Tibial nerve (tissue), 4 donors: ENCODE measurements around the gene MAPK4. TPM values are rescaled to one million over a fixed set of nuclear protein-coding genes. Genes with fewer than 3 reads are reported as not detected.

ENCODE experiments used
- DNase-seq, 2 donors: peaks; one replicate each; pipeline ENCODE4 v3.0.0-alpha.2; 2019; ENCODE audit warnings: low spot score in 2 of 2
- H3K27ac ChIP-seq, 4 donors: fragments of 200-600 bp; sonication (generic) in 3 of 4; one replicate each; pipeline ENCODE4 v1.5.1; 2017 to 2019; ENCODE audit warnings: mild to moderate bottlenecking in 1 of 4
- H3K27me3 ChIP-seq, 2 donors: fragments of 200-600 bp; sonication (generic) in 1 of 2; one replicate each; pipeline versions ENCODE4 v1.5.1 to v1.6.0; 2017 to 2019
- H3K36me3 ChIP-seq, 3 donors: fragments of 200-600 bp; sonication (generic); one replicate each; pipeline ENCODE4 v1.5.1; 2018 to 2019
- H3K4me1 ChIP-seq, 4 donors: fragments of 200-600 bp; sonication (generic) in 3 of 4; one replicate each; pipeline ENCODE4 v1.5.1; 2017 to 2019
- H3K4me3 ChIP-seq, 4 donors: fragments of 200-600 bp; sonication (generic) in 3 of 4; one replicate each; pipeline ENCODE4 v1.5.1; 2017 to 2019; ENCODE audit warnings: mild to moderate bottlenecking in 1 of 4, moderate library complexity in 1 of 4
- H3K9me3 ChIP-seq, 4 donors: fragments of 200-600 bp; sonication (generic) in 3 of 4; one replicate each; pipeline ENCODE4 v1.5.1; 2017 to 2019
- CTCF ChIP-seq, 5 experiments: fragments of 200-600 bp in 3 of 5; fragments of 450-650 bp in 2 of 5; sonication (generic) in 3 of 5; IDR thresholded peaks; one replicate each; pipeline ENCODE4 v1.5.1; 2016 to 2019; ENCODE audit warnings: antibody characterized with exemption in 5 of 5, mild to moderate bottlenecking in 3 of 5, moderate library complexity in 2 of 5
- EP300 ChIP-seq, 2 donors: sonication (generic); formaldehyde crosslinking; IDR thresholded peaks; one replicate each; pipeline ENCODE4 v1.6.1; 2017; ENCODE audit warnings: antibody characterized with exemption in 2 of 2, mild to moderate bottlenecking in 1 of 2
- POLR2A ChIP-seq, 2 donors: fragments of 450-650 bp; IDR thresholded peaks; one replicate each; pipeline ENCODE4 v1.6.1; 2017; ENCODE audit warnings: antibody characterized with exemption in 2 of 2, mild to moderate bottlenecking in 2 of 2, moderate library complexity in 2 of 2
- WGBS, 2 donors: methylation state at CpG; one replicate each; pipeline ENCODE4 v1.1.5; 2018; 5-methylcytosine and 5-hydroxymethylcytosine counted together
- total RNA-seq, 4 donors: library from RNA; depleted of rRNA; stranded (reverse); fragments of >200 nt; gene quantifications; one replicate each; pipeline ENCODE4 v1.1.0, GENCODE V29; 2016

MAPK4 gene
- total RNA-seq, 4 donors from 2014 or later: 1.4 to 10.8 (median 2.3) TPM

GRCh38 chr18:50638016-50638883 is 78.4 kb downstream of the MAPK4 start:
- no peak overlapping the region for H3K27ac ChIP-seq
- H3K9me3 ChIP-seq: no peaks in the 10 kb centered on the region
- WGBS, 2 donors: 68 to 72% methylated on average over 10 of the region's 10 CpGs
- no peaks in the 10 kb centered on the region for H3K36me3 ChIP-seq
- no peaks in the 10 kb centered on the region for H3K27me3 ChIP-seq
- H3K4me1 ChIP-seq: no peaks in the 10 kb centered on the region
- no peak overlapping the region for H3K4me3 ChIP-seq
- TF ChIP-seq EP300 (IDR thresholded peaks at IDR 0.05) (no peak), POLR2A (IDR thresholded peaks at IDR 0.05) (no peak), CTCF (IDR thresholded peaks at IDR 0.05) (no peak)
- DNase-seq: no peak

GRCh38 chr18:50638884-50639420 is 79.1 kb downstream of the MAPK4 start:
- TF ChIP-seq EP300 (IDR thresholded peaks at IDR 0.05) (no peak), CTCF (IDR thresholded peaks at IDR 0.05) (no peak), POLR2A (IDR thresholded peaks at IDR 0.05) (no peak)
- no peak for DNase-seq
- Histone ChIP-seq H3K27me3 (no peaks in the 10 kb centered on the region), H3K4me3 (no peak overlapping the region), H3K27ac (no peak overlapping the region), H3K36me3 (no peaks in the 10 kb centered on the region), H3K4me1 (no peaks in the 10 kb centered on the region), H3K9me3 (no peaks in the 10 kb centered on the region)
- 94 to 100% methylated on average over 1 of the region's 1 CpG for WGBS, 2 donors

GRCh38 chr18:50639711-50640110 is 79.8 kb downstream of the MAPK4 start:
- Histone ChIP-seq H3K36me3 (no peaks in the 10 kb centered on the region), H3K9me3 (no peaks in the 10 kb centered on the region), H3K27ac (no peak overlapping the region), H3K4me1 (no peaks in the 10 kb centered on the region), H3K4me3 (no peak overlapping the region), H3K27me3 (no peaks in the 10 kb centered on the region)
- WGBS, 2 donors: 69 to 70% methylated on average over 4 of the region's 4 CpGs
- DNase-seq: no peak
- no peak for TF ChIP-seq POLR2A (IDR thresholded peaks at IDR 0.05)
- TF ChIP-seq CTCF (IDR thresholded peaks at IDR 0.05): no peak
- TF ChIP-seq EP300 (IDR thresholded peaks at IDR 0.05): no peak

GRCh38 chr18:50642439-50642838 is 82.6 kb downstream of the MAPK4 start:
- WGBS, 2 donors: 80 to 92% methylated on average over 2 of the region's 2 CpGs

More at GRCh38 chr18:50642439-50642838, 82.6 kb downstream of the MAPK4 start:
- H3K27me3 ChIP-seq: no peaks in the 10 kb centered on the region
- H3K9me3 ChIP-seq: no peaks in the 10 kb centered on the region
- no peaks in the 10 kb centered on the region for H3K4me1 ChIP-seq
- no peak overlapping the region for H3K4me3 ChIP-seq
- no peak for TF ChIP-seq EP300 (IDR thresholded peaks at IDR 0.05)
- TF ChIP-seq POLR2A (IDR thresholded peaks at IDR 0.05): no peak
- no peak for TF ChIP-seq CTCF (IDR thresholded peaks at IDR 0.05)
- H3K27ac ChIP-seq: no peak overlapping the region
- DNase-seq: no peak
- H3K36me3 ChIP-seq: no peaks in the 10 kb centered on the region
